Measurements from ENCODE around the gene ZFYVE28. TPM values are rescaled to one million over a fixed set of nuclear protein-coding genes. Genes with fewer than 3 reads are reported as not detected.
A peak's percentile ranks its signal among the peaks of the same experiment; 100 is the strongest.

The ZFYVE28 gene
- total and polyA plus RNA-seq, 7 donors = 1.7 to 7.7 (median 3.4) TPM

DNA sequence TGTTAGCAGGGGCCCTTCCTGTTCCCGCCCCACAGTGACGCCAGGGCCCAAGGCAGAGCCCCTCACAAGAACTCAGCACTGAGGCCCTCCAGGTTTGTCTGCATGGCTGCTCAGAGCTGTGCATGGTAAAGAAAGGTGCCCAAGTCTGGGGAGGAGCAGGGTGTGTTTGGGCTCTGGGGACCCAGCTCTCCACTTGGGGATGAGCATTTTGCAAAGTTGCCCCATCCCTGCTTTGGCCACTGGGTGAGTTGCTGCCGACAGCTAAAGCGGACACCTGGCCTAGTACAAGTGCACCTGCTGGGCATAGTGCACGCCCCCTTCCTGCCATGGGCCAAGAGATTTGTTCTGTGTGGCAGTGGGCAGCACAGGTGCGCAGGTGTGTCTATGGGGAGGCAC is 154.5 kb downstream of the ZFYVE28 start:
- WGBS, 3 donors = 81 to 86% (median 82%) methylated on average over 6 of the region's 6 CpGs
- peaks cover 0 to 4% of the 10 kb centered on the region in 2 donors for H3K36me3 ChIP-seq (ENCODE audit: insufficient read depth in 1 of 2, low read depth in 1 of 2)
- H3K27me3 ChIP-seq (ENCODE audit: insufficient read depth in 3 of 3, low read length in 2 of 3) = no peaks in the 10 kb centered on the region
- no peak overlapping the region for H3K4me3 ChIP-seq
- DNase-seq (peak; percentile 7 to 45), ATAC-seq (no peak)
- intact Hi-C loops (cut with DNase I) = no loop called here
- peaks cover 53% of the 10 kb centered on the region for H3K4me1 ChIP-seq
- H3K9me3 ChIP-seq = no peaks in the 10 kb centered on the region
- no peak for TF ChIP-seq CTCF (IDR thresholded peaks at IDR 0.05)
- no peak overlapping the region for H3K27ac ChIP-seq

- no peaks in the 10 kb centered on the region for H3K9me3 ChIP-seq
- H3K36me3 ChIP-seq (ENCODE audit: insufficient read depth in 1 of 2, low read depth in 1 of 2) = peaks cover 0 to 15% of the 10 kb centered on the region in 2 donors
- H3K27me3 ChIP-seq (ENCODE audit: insufficient read depth in 3 of 3, low read length in 2 of 3) = no peaks in the 10 kb centered on the region
- H3K27ac ChIP-seq = peak overlapping the region; percentile 97
- 36 to 48% (median 38%) methylated on average over 12 to 13 of the region's 13 CpGs for WGBS, 3 donors
- TF ChIP-seq CTCF (IDR thresholded peaks at IDR 0.05) = no peak
- peaks cover 54% of the 10 kb centered on the region for H3K4me1 ChIP-seq
- DNase-seq (no peak), ATAC-seq (no peak)
- H3K4me3 ChIP-seq = peak overlapping the region; percentile 99
- intact Hi-C loops (cut with DNase I) = no loop called here
Measured at GRCh38 chr4:2262944-2263250, 155.5 kb downstream of the ZFYVE28 start.

GRCh38 chr4:2262145-2262943 is 156.1 kb downstream of the ZFYVE28 start:
- intact Hi-C loops (cut with DNase I) = no loop called here
- peaks cover 60% of the 10 kb centered on the region for H3K4me1 ChIP-seq

GRCh38 chr4:2261853-2262144 is 156.6 kb downstream of the ZFYVE28 start, which contains the start of gene MXD4:
TSS of gene MXD4 (minus strand) at chr4:2262109. CDS start at chr4:2261980, 129 bp downstream.
- H3K4me3 ChIP-seq = peak within 1 kb of the TSS; percentile 99
- DNase-seq (no peak), ATAC-seq (no peak)
- H3K4me1 ChIP-seq = peaks cover 65% of the 10 kb centered on the region
- no peaks in the 10 kb centered on the region for H3K27me3 ChIP-seq (ENCODE audit: insufficient read depth in 3 of 3, low read length in 2 of 3)
- H3K36me3 ChIP-seq (ENCODE audit: insufficient read depth in 1 of 2, low read depth in 1 of 2) = peaks cover 0 to 26% of the 10 kb centered on the region in 2 donors
- H3K9me3 ChIP-seq = no peaks in the 10 kb centered on the region
- H3K27ac ChIP-seq = peak within 1 kb of the TSS; percentile 97
- intact Hi-C loops (cut with DNase I) = loop anchor here in 1 of 2 donors (2.0 kb wide), 1 partner anchor 19 kb away; the partner anchor contains the start of genes HAUS3 and POLN
- TF ChIP-seq CTCF (IDR thresholded peaks at IDR 0.05) = no peak
- 0 to 6% (median 0%) methylated on average over 7 to 46 of the region's 46 CpGs for whole genome bisulfite sequencing, 3 donors

More at GRCh38 chr4:2262145-2262943, 156.1 kb downstream of the ZFYVE28 start:
- H3K27me3 ChIP-seq (ENCODE audit: insufficient read depth in 3 of 3, low read length in 2 of 3) = no peaks in the 10 kb centered on the region
- DNase-seq (peak; percentile 100), ATAC-seq (peak; percentile 92 to 95 (median 93))
- peak overlapping the region; percentile 97 for H3K27ac ChIP-seq
- no peaks in the 10 kb centered on the region for H3K9me3 ChIP-seq
- WGBS, 3 donors = 0 to 1% (median 0%) methylated on average over 67 to 98 of the region's 98 CpGs
- H3K4me3 ChIP-seq = peak overlapping the region; percentile 99
- peaks cover 0 to 20% of the 10 kb centered on the region in 2 donors for H3K36me3 ChIP-seq (ENCODE audit: insufficient read depth in 1 of 2, low read depth in 1 of 2)
- no peak for TF ChIP-seq CTCF (IDR thresholded peaks at IDR 0.05)

All from psoas muscle (tissue), 8 donors.